GM19324 (cell line): Measurements from ENCODE around the gene TMPRSS15.

ENCODE experiments used
- ATAC-seq: cut with Tn5 transposase; IDR thresholded peaks from one replicate; pipeline ENCODE4 v1.9.1; 2021; ENCODE audit warnings: mild to moderate bottlenecking, moderate library complexity; ENCODE audit not compliant: unreplicated experiment, low FRiP score

The TMPRSS15 gene

GRCh38 chr21:18249672-18250071 lies 153.9 kb downstream of the TMPRSS15 start:
- no peak for ATAC-seq

GRCh38 chr21:18248171-18248570 lies 155.4 kb downstream of the TMPRSS15 start:
- no peak for ATAC-seq

- no peak for ATAC-seq
These were observed 158.1 kb downstream of the TMPRSS15 start for GRCh38 chr21:18245464-18245967.

- ATAC-seq, result no peak
These were observed 158.7 kb downstream of the TMPRSS15 start, which contains the start of gene CHODL for GRCh38 chr21:18244671-18245463. Gene CHODL, plus strand, starts transcription at chr21:18244833. Its CDS starts 391 bp downstream, at chr21:18245224.

GRCh38 chr21:18235545-18235944 lies 168.0 kb downstream of the TMPRSS15 start:
- no peak for ATAC-seq

- no peak for ATAC-seq
These were observed 175.4 kb downstream of the TMPRSS15 start for GRCh38 chr21:18228060-18228739.

GRCh38 chr21:18222346-18222745 lies 181.2 kb downstream of the TMPRSS15 start:
- ATAC-seq, result no peak

GRCh38 chr21:18220498-18220897 lies 183.1 kb downstream of the TMPRSS15 start:
- no peak for ATAC-seq
